Amniotic epithelial cell (primary cell): ENCODE measurements around the gene SHISA9.

ENCODE experiments used
- DNase-seq: peaks from one replicate; pipeline ENCODE4 v3.0.0-alpha.2; 2010; ENCODE audit warnings: low read depth

The SHISA9 gene

DNA sequence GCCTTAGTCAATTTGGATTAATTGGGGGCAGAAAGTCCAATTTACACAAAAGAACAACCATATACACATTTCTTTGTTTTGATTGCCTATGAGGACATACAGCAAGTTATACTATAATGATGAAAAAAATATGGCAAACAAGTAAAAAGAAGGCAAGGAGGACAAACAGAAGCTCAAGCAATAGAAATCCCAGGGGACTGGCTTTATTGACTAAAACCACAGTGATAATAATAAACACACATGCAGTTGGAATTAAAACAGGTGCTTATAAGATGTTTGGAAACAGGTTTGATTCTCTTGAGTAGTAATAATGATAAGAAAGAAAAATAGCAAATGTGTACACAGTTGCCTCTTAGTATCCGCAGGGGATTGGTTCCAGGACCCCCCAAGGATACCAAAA, 176.4 kb downstream of the SHISA9 start:
- DNase-seq = no peak

DNA sequence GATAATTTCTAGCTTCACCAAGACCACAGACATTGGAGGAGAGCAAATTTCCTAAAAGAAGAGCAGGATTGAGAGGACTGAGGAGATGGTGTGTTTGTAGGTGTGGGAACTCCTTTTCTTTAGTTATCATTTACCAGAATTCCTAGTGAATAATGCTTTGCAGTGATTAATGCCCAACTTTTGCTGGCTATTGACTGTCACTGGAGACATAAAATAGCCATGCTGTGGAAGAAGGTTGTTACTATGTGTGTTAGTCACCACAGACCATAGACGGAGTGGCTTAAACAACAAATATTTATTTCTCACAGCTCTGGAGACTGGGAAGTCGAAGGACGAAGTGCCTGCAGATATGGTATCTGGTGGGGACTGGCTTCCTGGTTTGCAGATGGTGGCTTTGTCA, 179.1 kb downstream of the SHISA9 start:
- no peak for DNase-seq

DNA sequence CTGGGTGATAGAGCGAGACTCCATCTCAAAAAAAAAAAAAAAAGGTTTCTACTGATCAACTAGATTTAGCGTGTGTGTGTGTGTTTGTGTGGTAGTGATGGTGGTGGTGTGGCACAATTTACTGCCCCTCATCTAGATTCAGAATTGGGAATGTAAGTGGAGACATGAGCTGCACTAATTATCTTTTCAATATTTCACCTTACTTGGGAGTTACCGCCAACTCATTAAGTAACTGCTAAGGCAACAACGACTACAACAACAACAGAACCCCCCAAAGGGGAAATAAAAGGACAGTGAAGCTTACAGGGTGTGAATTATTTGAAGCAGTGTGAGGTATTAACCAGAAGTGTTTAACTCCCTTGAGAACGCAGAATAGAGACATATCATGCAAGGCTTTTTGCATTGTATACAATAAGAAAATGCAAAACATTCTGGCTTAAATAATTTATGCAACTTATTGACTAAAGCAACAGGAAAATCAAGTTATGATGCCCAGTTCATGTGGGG, 180.5 kb downstream of the SHISA9 start:
- DNase-seq = no peak

- DNase-seq = no peak
Observed at GRCh38 chr16:13083681-13084080, 182.3 kb downstream of the SHISA9 start.

DNA sequence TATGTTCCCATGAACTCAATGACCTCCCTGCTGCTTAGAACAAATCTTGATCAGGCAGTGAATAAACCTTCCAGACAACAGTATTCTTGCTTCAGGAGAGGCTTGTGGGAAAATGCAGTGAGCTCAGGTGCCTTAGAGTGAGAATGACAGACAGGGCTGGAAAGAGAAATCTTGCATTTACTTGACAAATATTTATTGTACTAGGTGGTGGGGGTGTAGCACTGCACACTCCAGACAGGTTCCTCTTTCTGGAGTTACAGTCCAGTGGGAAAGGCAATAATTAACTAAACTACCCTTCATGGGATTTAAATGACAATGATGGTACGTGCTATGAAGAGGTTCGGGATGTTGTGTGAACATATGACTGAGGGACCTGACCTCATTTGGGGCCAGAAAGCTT, 182.9 kb downstream of the SHISA9 start:
- DNase-seq = no peak

GRCh38 chr16:13093661-13094060, 192.3 kb downstream of the SHISA9 start:
- DNase-seq = no peak

- DNase-seq = no peak
Observed at GRCh38 chr16:13095061-13095460, 193.7 kb downstream of the SHISA9 start.

DNA sequence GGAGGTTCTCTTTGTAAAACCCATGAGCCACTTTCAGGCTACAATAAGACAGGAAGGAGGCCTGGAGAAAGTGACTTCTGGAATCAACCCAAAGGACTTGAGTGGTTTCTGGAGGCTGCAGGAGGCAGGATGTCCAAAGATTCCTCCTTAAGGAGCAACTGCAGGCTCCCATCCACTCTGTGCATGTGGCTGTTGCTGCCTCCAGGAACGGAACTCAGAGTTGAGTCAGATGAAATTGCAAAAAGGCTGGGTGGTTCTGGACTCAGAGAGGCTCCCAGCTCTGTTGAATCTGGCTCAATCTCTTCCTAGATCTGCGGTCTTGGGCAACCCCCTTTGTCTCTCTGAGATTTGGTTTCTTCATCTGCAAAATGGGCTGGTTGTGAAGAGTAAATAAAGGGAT, 197.1 kb downstream of the SHISA9 start:
- no peak for DNase-seq

- DNase-seq = no peak
Observed at GRCh38 chr16:13099822-13100221, 198.4 kb downstream of the SHISA9 start.

DNA sequence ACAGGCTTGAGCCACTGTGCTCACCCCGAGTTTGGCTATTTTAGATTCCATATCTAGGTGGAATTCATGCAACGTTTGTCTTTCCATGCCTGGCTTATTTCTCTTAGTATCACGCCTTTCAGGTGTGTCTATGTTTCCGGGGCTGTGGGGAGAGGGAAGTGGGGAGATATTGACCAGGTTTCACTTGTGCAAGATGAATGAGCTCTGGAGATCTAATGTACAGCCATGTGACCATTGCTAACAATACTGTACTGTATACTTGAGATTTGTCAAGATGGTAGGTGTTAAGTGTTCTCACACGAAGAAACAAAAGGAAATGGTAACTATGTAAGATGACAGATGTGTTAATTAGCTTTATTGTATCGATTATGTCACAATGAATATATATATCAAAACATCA, 199.6 kb downstream of the SHISA9 start:
- DNase-seq = no peak

DNA sequence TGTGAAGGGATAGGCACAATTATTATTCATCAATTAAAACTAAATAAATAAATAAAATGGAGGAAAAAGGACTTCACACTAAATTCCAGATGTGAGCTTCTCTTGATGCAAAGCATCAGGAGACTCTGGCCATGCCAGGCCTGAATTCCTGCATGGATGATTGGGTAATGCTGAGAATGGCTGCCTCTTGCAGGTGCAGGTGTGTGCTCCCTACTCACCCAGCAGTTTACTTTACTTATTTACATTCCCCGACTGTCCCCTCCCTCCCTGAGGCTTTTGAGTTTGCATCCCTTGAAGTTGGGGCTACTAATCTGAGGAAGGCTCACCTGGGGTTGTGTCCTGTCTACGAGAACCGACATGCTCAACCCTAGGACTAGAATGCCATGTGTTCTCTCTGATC, 200.4 kb downstream of the SHISA9 start:
- DNase-seq = no peak

DNA sequence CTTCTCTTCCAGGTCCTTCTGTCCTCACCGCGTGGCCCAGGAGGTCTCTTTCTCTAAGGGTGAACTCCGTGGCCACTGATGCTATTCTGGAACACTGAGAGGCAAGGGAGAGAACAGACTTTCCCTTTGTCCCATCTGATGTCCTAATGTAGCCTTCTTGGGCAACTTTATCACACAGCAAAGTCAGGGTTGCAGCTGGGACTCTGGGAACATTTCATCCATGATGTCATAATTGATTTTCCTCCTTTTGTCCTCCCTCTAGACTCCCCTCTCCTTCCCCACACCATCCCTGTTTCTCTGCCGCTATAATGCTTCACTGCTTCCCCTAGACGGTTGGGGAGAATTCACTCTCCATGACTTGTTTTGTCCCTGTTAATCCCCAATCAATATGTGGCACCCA, 201.0 kb downstream of the SHISA9 start:
- DNase-seq = no peak

DNA sequence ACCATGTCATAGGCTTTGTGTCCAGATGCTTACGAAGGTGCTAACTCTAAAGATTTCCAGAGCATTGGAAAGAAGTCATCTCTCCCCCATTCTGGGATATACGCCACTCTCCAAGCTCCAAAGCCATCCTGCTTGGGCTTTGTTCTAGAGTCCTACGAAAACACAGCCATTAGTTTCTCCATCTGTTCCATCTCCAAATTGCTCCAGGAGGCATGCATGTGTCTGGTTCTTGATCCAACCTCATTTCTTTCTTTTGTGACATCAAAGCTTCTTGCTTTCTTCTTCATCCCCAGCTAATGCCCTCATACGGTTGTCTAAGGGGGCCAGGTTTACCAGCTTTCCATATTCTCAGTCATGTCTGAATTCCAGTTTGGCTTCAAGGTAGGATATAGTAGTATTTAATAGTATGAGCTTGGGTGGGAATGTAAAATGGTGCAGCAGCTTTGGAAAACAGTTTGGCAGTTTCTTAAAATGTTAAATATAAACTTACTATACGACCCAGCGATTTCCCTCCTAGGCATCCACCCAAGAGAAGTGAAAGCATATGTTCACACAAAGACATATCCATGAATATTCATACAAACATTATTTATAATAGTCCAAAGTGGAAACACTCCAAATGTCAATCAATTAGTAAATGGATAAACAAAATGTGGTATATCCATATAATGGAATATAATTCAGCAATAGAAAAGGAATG, 202.6 kb downstream of the SHISA9 start:
- DNase-seq = no peak

GRCh38 chr16:13104772-13105171, 203.4 kb downstream of the SHISA9 start:
- no peak for DNase-seq

GRCh38 chr16:13105427-13105826, 204.0 kb downstream of the SHISA9 start:
- no peak for DNase-seq

GRCh38 chr16:13106464-13106863, 205.1 kb downstream of the SHISA9 start:
- no peak for DNase-seq

GRCh38 chr16:13108126-13108525, 206.7 kb downstream of the SHISA9 start:
- no peak for DNase-seq

DNA sequence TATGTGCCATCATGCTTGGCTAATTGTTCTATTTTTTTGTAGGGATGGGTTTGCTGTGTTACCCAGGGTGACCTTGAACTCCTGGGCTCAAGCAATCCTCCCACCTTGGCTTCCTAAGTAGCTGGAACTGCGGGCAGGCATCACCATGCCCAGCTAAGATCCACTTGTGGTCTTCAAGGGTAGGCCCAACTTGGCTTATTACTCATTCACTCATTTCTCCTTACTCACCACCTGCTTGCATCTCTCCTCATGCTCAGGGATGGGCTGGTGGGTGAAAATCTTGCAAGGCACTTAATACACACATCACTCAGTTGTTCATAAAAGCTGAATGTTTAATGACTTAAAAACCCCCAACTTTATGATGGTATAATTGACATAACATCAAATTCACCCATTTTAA, 207.8 kb downstream of the SHISA9 start:
- no peak for DNase-seq

DNA sequence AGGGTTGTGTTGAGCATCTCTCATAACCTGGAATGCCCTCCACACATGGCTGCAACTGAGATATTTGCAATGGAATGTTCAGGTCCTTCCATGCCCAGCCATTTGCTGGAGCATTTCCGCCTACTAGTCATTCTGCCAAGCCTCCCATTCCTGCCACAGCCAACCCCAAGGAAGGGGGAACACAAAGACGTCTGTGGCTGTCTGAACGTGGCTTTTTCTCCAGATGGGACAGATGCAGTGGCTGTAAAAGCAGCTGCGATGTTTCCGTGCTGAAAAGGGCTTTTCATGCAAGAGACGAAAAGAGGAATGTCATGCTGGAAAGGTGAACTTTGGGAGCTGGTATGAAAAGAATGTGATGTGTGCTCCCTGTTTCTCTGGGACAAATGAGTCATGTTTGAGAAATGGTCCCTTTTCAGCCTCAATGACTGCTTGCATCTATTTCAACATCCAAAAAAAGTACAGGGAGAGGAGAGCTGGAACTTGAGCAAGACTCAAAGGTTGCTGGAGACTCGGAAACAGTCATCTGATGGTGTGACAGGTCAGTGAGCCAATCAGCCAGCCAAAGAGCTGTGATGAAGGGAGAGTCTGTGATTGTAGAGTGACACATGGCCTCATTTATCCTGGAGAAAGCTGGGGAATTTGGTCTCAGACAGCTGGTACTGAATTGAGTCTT, 208.9 kb downstream of the SHISA9 start:
- peak; percentile 3 for DNase-seq

GRCh38 chr16:13111747-13112146, 210.3 kb downstream of the SHISA9 start:
- DNase-seq = no peak

- DNase-seq = no peak
Observed at GRCh38 chr16:13113741-13114140, 212.3 kb downstream of the SHISA9 start.

- DNase-seq = no peak
Observed at GRCh38 chr16:13118091-13118490, 216.7 kb downstream of the SHISA9 start.

DNA sequence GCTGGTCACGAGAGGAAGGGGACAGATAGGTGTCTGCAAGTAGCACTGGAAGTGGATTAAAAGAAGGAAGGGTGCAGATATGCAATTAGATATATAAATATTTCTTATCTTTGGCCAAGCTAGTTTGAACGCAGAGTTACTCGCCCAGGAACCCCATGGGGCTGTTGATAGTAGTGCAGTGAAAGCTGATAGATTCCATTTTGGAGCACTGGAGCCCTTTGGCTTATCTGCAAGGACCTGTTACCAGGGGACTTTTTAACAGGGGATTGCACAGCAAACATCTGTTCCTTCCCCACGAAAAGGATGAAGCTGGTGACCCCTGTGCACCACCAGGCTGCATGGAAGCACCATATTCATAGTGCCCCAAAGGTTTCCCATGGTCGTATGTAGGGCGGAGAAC, 218.7 kb downstream of the SHISA9 start:
- DNase-seq = no peak

GRCh38 chr16:13120557-13120956, 219.2 kb downstream of the SHISA9 start:
- DNase-seq = no peak
